ENCODE results near the gene DACH2.

The DACH2 gene

DNA sequence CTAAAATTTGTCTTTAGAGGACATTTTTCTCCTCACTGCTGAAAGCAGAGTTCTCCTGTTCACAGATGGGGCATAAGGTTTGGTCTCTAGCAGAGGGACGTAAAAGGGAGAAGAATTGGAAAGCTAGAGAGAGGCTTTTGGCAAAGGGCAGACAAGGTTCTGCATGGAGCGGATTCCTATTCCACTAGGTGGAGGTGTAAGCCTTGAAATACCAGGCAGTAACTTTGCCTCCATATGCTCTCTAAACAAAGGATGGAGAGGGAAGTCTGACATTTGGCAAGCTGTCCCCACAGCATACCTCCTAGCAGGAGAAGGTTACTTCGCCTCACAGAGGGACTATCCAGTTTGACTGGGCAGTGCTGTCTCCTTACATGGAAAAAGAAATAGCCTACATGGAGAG, 174.7 kb downstream of the DACH2 start:
- no peak for DNase-seq (ENCODE audit: low read depth in 3 of 3)

- no peak for DNase-seq (ENCODE audit: low read depth in 3 of 3)
Measured at GRCh38 chrX:86329174-86329573, 180.9 kb downstream of the DACH2 start.

DNA sequence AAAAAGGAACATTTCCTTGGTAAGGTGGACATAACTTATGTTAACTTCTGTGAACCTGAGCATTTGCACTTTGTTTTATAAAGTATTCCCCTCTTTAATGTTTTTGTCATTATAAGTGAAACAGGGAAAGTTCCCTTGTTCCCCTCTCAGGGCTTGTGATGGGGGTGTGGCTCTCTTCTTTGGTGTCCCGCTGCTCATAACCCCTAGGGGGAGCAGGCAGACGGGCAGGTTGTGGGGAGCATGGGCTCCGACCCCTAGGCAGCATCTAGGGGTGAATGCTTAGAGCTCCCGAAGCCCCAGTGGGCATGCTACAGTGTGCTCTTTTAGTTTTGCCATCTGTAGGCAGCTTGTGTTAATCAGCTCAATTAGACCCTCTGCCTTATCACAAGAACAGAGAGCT, 200.4 kb downstream of the DACH2 start:
- DNase-seq (ENCODE audit: low read depth in 3 of 3): no peak

GRCh38 chrX:86349115-86349514, 200.9 kb downstream of the DACH2 start:
- no peak for DNase-seq (ENCODE audit: low read depth in 3 of 3)

- no peak for DNase-seq (ENCODE audit: low read depth in 3 of 3)
Measured at GRCh38 chrX:86369847-86370630, 221.8 kb downstream of the DACH2 start.

- DNase-seq (ENCODE audit: low read depth in 3 of 3): no peak
Measured at GRCh38 chrX:86370927-86371326, 222.7 kb downstream of the DACH2 start.

DNA sequence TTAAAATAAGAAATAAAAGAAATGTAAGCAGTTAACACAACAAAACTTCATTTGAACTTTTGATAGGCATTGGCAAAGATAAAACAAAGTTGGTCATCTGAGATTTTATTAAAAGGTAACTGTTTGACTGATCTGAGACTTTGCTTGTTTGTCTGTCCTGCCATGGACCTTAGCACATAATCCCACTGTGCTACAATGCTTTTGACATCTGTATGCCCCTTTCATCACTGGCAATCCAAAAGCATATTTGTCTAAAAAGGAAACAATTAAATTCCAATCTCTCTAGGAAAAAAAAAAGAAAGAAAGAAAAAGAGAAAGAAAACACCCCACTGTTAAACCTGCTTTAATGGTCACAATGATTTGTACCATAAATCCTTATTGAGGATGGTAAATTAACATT, 231.0 kb downstream of the DACH2 start:
- no peak for DNase-seq (ENCODE audit: low read depth in 3 of 3)

DNA sequence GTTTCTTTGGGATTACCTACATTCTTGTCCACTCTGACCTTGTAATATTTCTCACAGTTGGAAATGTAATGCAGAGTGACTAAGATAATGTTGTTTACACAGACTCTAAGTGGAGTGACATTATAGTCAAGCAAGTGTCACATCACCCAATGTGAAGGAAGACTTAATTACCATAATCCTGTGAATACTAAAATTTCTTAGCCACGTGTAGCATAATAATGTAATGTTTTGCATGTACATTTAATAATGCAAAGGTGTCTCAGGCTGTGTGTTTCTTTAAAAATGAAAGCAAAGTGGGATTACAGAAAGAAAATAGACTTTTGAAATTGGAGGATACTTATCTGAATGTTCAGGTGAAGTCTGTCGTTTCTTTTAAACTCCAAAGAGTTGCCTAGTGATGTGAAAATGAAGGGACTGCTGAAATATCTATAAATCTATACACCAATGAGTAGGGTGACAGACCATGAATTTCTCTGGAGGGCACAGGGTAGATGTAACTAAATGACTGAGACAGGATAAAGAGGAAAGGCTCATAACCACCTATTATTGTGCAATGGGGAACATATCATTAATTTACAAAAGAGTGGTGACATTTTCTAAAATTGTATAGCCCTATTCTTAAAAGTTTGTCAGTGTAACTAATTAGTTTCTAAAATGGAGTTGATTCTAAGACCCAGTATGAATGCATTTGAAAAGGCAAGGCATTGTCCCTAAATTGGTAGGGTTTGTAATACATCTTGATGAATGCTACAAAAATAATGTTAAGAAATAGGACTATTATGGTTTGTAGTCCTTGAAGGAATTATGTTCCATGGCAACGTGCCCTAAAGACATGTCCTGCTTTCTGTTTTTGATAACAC, 235.7 kb downstream of the DACH2 start:
- DNase-seq (ENCODE audit: low read depth in 3 of 3): no peak

GRCh38 chrX:86407371-86407770, 259.1 kb downstream of the DACH2 start:
- no peak for DNase-seq (ENCODE audit: low read depth in 3 of 3)

DNA sequence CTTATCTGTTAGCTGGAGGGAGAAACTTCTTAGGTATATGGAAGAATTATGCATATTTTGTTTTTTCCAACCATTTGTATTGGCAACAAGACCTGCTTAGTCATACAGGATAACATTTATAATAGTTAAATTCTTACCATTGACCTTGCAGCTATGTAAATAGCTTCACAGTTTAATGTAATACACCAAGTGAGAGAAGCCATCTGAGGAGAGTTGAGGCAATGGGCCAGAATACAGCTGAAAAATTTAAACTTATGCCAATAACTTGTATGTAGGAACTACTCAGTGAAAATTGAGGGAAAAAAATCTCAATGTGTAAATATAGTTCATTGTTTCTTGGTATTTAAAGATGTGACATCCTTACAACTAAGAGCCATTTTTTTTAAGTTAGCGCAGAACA, 273.5 kb downstream of the DACH2 start:
- DNase-seq (ENCODE audit: low read depth in 3 of 3): no peak

GRCh38 chrX:86436116-86436515, 287.9 kb downstream of the DACH2 start:
- no peak for DNase-seq (ENCODE audit: low read depth in 3 of 3)

DNA sequence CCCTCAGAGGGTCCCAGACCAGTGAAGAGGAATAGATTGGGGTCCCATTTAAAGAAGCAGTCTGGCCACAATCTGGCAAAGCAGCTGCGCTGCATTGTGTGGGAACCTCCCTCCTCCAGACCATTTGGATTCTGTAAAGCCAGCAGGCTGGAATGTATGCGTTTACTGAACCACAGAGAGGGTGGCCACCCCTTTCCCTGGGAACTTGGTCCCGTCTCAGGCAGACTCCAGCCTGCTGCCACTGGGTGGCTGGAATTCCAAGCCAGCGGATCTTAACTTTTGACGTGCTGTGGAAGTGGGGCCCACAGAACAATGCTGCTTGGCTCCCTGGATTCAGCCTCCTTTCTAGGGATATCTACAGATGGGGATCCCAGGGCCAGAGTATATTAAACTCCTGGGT, 307.2 kb downstream of the DACH2 start:
- no peak for DNase-seq (ENCODE audit: low read depth in 3 of 3)

DNA sequence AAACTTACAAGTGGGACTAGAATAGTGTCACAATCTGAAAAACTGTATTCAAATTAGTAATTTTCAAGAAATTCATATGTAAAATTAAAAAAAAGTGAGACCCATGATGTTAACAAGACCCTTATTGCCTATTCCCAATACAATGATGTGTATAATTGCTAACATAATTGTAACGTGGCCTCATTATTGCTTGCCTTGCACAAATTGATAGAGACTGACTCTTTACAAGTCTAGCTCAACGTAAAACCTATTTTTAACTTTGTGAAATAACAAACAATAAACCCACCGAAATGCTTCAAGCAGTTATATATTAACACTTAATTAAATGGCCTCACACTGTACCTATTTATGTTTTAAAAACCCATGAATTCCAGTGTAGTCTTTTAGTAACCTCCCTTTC, 312.5 kb downstream of the DACH2 start:
- no peak for DNase-seq (ENCODE audit: low read depth in 3 of 3)

- DNase-seq (ENCODE audit: low read depth in 3 of 3): no peak
Measured at GRCh38 chrX:86504297-86504696, 356.0 kb downstream of the DACH2 start.

DNA sequence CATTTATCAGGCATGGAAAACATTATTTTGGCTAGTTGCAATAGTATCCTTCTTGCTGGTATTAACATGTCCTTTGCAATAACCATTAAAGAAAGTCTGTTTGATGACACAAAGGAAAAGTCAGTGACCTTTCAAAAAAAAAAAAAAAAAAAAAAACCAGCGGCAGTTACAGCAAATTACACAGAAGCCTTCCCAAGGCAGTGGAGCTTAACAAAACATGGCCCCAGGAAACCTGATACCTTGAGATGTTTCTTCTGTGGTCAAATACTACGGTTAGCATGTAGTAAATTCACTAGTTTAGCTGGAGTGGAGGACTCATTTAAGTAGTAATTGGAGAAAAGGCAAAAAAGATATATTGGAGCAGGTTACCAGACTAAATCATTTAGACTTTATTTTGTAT, 359.1 kb downstream of the DACH2 start:
- DNase-seq (ENCODE audit: low read depth in 3 of 3): no peak

DNA sequence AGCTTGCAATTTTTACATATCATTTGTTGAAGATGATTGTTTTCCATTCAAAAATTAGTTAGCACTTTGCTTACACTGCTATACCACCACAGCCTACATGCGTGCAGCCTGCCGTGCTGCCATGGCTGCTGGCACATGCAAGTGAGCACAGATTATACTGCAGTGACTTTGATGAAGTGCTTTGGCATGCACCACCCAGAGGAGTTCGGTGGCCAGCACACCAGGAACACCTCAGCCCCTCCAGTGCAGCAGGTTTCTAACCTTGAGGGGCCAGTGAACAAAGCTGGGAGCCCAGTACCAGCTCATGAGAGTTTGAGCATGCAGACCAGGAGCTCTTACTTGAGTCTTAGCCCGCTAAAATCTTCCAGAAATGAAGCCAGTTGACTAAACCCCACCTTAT, 431.5 kb downstream of the DACH2 start:
- DNase-seq (ENCODE audit: low read depth in 3 of 3): no peak

- DNase-seq (ENCODE audit: low read depth in 3 of 3): no peak
Measured at GRCh38 chrX:86604607-86605006, 456.4 kb downstream of the DACH2 start.

DNA sequence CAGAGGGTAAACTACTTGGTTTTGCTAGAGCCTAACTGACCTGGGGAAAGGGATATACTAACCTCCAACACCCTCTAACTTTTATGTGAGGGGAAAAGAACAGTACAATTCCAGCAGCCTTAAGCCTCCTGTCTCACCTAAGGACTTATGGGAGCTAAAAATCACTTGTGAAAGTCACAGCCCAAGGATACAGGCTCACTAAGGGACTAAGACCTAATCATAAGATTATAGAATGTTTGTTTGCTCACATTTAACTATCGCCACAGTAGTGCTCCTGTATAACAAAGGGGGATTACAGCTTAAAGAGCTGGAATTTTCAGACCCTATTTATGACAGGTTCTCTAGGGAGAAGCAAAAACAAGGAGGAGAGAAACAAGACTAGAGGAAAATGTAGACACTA, 548.7 kb downstream of the DACH2 start:
- no peak for DNase-seq (ENCODE audit: low read depth in 3 of 3)

DNA sequence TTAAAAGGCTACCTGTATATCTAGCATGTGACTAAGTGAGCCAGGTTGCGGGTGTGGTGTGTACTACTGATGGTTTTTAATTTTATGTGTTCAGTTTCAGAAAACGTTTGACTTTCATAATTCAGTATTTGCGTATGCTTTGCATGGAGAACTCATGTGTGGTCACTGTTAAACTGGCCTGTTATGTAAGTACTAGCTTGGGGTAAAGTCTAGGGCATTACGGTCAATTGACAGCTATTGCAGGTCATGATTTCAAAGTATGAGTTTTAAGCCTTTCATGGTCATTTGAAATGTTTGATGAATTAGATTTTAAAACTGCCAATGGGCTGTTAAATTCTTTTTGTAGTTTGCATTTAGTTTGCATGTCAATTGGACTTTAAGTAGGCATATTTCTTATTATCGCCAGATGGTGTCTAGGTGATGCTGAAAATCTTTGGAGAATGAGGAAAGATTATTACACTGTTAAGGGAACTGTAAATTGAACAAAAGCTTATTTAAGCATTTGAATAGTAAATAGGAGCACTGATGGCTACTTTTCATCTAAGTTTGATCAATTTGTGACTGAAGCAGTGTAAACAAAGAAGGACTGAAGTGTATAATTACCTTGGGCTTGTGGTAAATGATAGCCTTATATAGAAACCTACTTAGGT, 563.4 kb downstream of the DACH2 start:
- no peak for DNase-seq (ENCODE audit: low read depth in 3 of 3)

GRCh38 chrX:86714441-86714840, 566.2 kb downstream of the DACH2 start:
- no peak for DNase-seq (ENCODE audit: low read depth in 3 of 3)

- DNase-seq (ENCODE audit: low read depth in 3 of 3): no peak
Measured at GRCh38 chrX:86724277-86724676, 576.0 kb downstream of the DACH2 start.

GRCh38 chrX:86747091-86747490, 598.8 kb downstream of the DACH2 start:
- no peak for DNase-seq (ENCODE audit: low read depth in 3 of 3)

- no peak for DNase-seq (ENCODE audit: low read depth in 3 of 3)
Measured at GRCh38 chrX:86805241-86805640, 657.0 kb downstream of the DACH2 start.

Data from stimulated activated CD4-positive, alpha-beta T cell treated with anti-CD3 and anti-CD28 coated beads, TNF-alpha, amount 100 ng/mL, for 4 hours (primary cell).